WTC11 (cell line): Measurements from ENCODE around the gene SPOCK1.

Experiments
- CREM ChIP-seq: sonication (generic); formaldehyde crosslinking; IDR thresholded peaks from 2 replicates; pipeline ENCODE4 v1.8.1; 2022; ENCODE audit warnings: mild to moderate bottlenecking, missing genetic modification reagents, moderate library complexity
- CTCF ChIP-seq: fragments of 200-600 bp; IDR thresholded peaks from 2 replicates; pipeline ENCODE4 v1.8.0; 2022; ENCODE audit warnings: antibody characterized with exemption
- SP1 ChIP-seq: sonication (generic); formaldehyde crosslinking; conservative IDR thresholded peaks from 2 replicates; pipeline ENCODE4 v1.8.1; 2022; ENCODE audit warnings: missing genetic modification reagents

DNA sequence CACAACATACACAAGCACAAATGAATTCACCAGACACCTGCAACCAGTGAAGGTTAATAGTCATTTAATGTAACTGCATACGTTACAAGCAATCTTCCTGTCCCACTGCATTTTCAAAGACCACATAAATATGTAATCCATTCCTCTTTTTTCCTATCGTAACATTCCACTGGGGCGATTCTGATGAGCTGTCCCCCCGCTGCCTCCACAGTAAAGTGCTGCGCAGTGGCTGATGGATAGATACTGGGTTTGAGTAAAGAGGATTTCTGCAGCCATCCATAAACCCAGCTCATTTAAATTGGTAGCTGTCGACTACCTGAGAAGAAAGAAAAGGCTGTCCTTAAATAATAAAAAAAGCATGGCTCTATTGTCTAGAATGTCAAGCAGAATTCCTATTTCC is 181.1 kb downstream of the SPOCK1 start:
- TF ChIP-seq CREM (CRISPR knock-in tag) (no peak), CTCF (no peak), SP1 (CRISPR knock-in tag) (no peak)
